Stimulated activated CD4-positive, alpha-beta T cell treated with anti-CD3 and anti-CD28 coated beads, Interleukin-1b, Interleukin-23, amount 100 ng/mL, for 4 hours (primary cell): ENCODE measurements around the gene PAPOLG.
A peak's percentile ranks its signal among the peaks of the same experiment; 100 is the strongest.
"Not testable (repeated sequence)": the region's sequence is repeated elsewhere in the genome, so short reads cannot be mapped to it uniquely, and the experiment has no call there.

Source experiments
- DNase-seq, 2 donors: peaks; one replicate each; pipeline ENCODE4 v3.0.0-alpha.2; 2020; ENCODE audit warnings: low read depth in 2 of 2

The PAPOLG gene

DNA sequence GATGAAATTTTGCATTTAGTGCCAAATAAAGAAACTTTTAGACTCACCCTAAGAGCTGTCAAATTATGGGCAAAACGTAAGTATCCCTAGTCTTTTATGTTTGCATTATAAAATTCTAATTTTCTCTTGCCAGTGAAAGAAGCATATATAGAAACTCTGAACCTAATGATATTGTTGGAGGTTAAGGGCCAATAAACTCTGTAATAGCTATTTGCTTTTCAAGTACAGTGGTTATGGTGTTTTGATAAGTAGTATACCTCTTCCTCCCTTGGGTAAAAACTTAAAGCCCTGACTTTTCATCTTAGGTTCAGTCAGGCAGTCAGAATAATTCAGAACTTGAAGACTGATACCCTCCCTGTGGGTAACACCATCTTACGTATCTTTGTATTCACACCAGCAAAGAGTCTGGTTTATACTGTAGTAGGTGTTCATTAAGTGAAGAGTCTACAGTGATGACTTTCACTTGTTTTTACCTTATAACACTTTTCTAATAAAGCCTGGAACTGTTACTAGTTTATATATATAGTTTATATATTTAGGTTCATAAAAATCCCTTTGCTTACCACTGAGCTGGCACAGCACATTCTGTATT, 19.1 kb downstream of the PAPOLG start:
- no peak for DNase-seq

DNA sequence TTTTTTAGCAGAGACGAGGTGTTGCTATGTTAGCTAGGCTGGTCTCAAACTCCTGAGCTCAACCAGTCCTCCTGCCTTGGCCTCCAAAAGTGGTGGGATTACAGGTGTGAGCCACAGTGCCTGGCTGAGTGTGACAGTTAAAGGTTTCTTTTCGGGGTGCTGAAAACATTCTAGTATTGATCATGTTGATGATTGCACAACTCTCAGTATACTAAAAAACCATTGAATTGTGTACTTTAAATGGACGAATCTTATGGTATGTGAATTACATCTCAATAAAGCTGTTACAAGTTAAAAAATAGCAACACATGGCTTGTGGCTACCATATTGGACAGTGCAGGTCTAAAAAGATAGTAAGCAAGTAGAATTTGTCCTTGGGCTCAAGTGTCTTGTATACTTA, 22.3 kb downstream of the PAPOLG start:
- DNase-seq = no peak

DNA sequence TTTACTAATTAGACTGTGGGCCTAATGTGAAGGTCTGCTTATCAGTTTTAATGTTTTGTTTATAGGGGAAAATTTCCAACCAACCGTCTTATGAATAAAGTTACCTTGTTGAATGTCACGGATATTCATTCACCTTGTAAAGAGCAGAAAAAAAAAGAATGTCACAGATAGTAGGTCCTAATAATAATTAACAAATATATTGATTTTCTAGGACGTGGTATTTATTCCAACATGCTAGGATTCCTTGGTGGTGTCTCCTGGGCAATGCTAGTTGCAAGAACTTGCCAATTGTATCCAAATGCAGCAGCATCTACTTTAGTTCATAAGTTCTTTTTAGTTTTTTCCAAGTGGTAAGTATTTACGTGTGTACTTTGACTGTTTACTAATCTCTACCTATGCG, 23.4 kb downstream of the PAPOLG start:
- no peak for DNase-seq

GRCh38 chr2:60780721-60781120, 24.7 kb downstream of the PAPOLG start:
- DNase-seq = no peak

DNA sequence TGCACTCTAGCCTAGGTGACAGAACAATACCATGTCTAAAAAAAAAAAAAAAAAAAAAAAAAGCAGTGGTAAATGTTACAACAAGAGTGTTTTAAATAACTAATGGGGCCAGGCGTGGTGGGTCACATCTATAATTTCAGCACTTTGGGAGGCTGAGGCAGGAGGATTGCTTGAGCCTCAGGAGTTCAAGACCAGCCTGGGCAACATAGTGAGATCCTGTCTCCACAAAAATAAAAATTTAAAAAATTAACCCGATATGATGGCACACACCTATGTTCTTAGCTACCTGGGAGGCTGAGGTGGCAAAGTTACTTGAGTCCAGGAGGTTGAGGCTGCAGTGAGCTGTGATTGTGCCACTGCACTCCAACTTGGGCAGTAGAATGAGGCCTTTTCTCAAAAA, 37.1 kb downstream of the PAPOLG start:
- DNase-seq = no peak

- DNase-seq = no peak
These were observed 38.3 kb downstream of the PAPOLG start for GRCh38 chr2:60794271-60794863.

DNA sequence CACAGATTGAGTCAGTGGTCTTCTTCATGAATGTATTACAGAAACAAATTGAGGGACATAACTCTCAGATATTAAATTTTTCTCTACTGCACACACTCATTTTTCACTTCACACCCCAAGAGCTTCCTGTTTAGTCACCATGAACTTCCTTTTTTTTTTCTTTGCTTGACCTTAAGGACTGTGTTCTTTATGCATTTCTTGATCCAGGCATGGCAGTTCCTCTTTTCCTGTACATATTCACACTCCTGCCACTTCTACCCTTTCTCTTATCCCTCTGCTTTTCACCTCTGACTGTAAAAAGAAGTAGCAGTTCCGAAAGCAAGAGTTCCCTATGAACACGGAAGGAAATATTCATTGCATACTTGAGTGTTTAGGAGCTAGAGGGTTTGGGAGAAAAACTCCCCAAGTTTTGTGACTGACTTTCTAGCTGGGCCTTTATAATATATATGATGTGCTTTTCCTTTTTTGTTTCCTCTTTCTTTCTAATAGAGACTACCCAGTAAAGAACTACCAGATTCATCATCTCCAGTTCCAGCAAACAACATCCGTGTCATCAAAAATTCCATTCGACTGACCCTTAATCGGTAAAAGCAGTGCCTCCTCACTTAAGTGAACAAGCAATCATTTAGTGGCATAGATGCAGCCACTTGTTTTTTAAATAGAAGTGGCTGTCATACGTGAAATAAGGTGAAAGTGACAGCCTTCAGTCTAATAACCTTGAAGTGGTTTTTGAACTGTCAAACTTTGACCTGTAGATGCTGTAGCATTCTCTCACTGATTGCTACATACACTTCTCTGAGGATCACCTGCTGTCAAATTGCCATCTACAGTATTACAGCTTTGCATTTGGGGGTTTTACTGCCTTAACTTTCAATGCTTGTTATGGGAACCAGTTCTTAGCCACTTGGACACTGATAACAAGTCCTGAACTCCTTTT, 40.8 kb downstream of the PAPOLG start:
- DNase-seq = no peak

DNA sequence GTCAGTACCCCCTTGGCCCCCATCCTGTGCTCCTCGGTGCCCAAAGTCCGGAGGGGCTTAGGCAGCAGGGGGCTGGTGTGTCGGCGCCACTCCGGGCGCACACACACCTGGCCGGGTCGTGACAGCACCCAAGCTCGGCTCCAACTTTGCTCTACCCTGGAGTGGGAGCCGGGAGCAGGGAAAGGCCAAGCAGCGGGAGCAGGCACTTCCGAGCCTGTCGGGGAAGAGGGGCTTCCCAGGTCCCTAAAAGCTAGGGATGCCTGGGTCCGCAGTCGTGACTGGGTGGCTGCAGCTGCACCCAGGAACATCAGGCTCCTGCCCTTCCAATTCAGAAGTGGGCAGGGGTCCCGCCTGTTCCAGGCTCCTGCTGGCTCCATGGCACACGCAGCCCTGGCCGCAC, 48.4 kb downstream of the PAPOLG start:
- DNase-seq = no peak

- no peak for DNase-seq
These were observed 50.5 kb downstream of the PAPOLG start for GRCh38 chr2:60806595-60806987.

- peak; percentile 35 to 54 for DNase-seq
These were observed 51.1 kb downstream of the PAPOLG start for GRCh38 chr2:60806988-60807681.

DNA sequence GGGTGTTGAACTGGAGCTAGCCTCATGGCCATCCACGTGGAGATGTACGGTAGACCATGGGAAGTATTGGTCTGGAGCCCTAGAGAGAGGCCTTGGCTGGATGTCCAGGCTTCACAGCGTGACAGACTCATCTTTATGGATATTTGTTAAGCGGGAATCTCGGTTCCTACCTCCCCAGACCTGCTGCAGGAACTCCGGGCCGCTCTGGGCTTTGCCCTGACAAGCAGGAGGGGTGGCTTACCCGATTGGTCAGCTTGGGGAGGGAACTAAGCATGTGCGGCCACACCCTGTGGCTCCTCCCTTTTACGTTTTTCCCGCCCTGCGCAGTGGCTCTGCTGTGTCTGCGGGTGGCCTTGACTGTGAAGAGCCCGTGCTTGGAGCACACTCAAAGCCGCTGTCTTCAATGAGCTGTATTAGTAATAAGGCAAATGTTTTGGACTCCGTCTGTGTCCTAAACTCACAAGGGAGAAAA, 52.3 kb downstream of the PAPOLG start:
- DNase-seq = no peak

DNA sequence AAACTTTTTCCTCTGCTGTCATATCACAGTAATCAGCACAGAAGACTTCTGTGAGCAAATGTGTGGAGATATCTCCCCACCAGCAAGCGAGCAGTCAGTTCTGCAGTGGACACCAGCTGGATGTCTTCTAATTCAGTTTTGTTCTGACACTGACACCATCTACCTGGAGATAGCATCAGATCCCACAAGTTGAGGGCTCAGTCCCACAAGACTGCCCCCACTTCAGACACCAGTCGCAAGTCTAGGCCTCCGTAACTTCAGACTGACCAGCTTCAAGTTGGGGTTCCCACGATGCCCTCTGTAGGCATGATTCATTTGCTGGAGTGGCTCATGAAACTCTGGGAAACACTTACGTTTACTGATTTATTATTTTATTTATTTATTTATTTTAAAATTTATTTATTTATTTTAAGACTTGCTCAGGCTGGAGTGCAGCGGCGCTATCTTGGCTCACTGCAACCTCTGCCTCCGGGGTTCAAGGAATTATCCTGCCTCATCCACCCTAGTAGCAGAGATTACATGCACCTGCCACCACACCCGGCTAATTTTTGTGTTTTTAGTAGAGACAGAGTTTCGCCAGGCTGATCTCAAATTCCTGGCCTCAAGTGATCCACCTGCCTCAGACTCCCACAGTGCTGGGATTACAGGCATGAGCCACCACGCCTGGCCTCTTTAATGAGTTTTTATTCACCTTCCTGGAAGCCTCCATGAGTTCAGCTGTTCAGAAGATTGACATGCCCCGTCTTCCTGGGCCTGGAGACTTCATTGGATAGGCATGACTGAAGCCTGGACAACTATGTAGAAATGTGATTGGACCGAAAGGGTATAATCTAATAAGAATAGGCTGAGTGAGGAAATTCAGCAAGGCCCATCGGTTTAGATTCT, 55.7 kb downstream of the PAPOLG start:
- no peak for DNase-seq

DNA sequence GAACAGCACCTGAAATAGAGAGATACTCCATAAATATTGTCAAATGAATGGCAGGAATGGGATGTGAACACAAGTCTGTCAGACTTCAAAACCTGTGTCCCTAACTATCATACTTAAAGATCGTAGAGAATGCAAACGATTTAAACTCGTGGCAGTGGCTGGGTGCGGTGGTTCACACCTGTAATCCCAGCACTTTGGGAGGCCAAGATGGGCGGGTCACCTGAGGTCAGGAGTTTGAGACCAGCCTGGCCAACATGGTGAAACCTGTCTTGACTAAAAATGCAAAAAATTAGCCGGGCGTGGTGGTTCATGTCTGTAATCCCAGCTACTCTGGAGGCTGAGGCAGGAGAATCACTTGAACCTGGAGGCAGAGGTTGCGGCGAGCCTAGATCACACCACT, 61.1 kb downstream of the PAPOLG start:
- not testable (repeated sequence) for DNase-seq

GRCh38 chr2:60818272-60818671, 62.2 kb downstream of the PAPOLG start:
- DNase-seq = peak in 1 of 2 donors; percentile 45

- DNase-seq = peak; percentile 59 to 79
These were observed 63.2 kb downstream of the PAPOLG start for GRCh38 chr2:60819155-60819862.

- DNase-seq = no peak
These were observed 63.9 kb downstream of the PAPOLG start for GRCh38 chr2:60819936-60820335.

GRCh38 chr2:60820416-60821132, 64.5 kb downstream of the PAPOLG start:
- DNase-seq = no peak

- DNase-seq = no peak
These were observed 65.0 kb downstream of the PAPOLG start for GRCh38 chr2:60821133-60821469.

DNA sequence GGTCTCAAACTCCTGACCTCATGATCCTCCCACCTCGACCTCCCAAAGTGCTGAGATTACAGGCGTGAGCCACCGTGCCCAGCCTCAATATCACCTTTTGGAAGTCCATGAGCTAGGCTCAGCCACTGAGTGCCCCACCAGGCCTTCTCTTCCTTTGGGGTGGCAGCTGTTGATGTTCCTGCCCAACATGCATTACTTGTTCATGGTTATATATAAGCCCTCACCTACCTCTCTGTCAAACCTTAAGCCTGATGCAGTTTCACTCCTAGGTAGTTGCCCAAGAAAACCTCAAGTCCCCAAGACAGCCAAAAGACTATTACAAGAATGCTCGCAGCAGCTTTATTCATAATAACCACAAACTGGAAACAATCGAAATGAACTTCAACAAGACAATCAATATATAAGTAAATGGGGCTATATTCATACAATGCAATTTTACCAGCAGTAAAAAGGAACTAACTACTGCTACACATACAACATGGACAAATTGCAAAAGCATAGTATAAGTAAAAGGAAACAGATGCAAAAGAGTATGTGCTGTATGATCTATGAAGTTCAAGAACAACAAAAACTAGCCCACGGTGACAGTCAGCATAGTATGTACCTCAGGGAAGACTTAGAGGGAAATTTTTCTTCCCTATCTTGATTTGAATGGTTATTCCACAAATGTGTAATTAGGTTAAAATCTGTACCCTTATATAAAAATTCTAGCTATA, 65.7 kb downstream of the PAPOLG start:
- DNase-seq = no peak
